Fibroblast of mammary gland (primary cell): ENCODE results near the gene TSNAXIP1.

Source experiments
- DNase-seq: peaks from one replicate; pipeline ENCODE4 v3.0.0-alpha.2; 2010; ENCODE audit warnings: low read depth
- H3K4me3 ChIP-seq: 2 replicates; pipeline ENCODE4 v1.5.1; 2011; ENCODE audit warnings: low read depth, mild to moderate bottlenecking, low read length, moderate library complexity; ENCODE audit not compliant: control insufficient read depth
- CTCF ChIP-seq: conservative IDR thresholded peaks from 2 replicates; pipeline ENCODE4 v1.5.1; 2011; ENCODE audit warnings: low read depth, low read length, inconsistent platforms; ENCODE audit not compliant: control insufficient read depth, insufficient read depth

The TSNAXIP1 gene

GRCh38 chr16:67807148-67807682 lies 526 bp downstream of the TSNAXIP1 start:
- H3K4me3 ChIP-seq, result peak overlapping the region; percentile 94
- no peak for TF ChIP-seq CTCF
- DNase-seq, result no peak

- TF ChIP-seq CTCF, result no peak
- no peak overlapping the region for H3K4me3 ChIP-seq
- DNase-seq, result no peak
Observed at GRCh38 chr16:67811899-67812298, 5.2 kb downstream of the TSNAXIP1 start.

- no peak overlapping the region for H3K4me3 ChIP-seq
- DNase-seq, result no peak
- TF ChIP-seq CTCF, result no peak
Observed at GRCh38 chr16:67814567-67814966, 7.9 kb downstream of the TSNAXIP1 start.

- no peak overlapping the region for H3K4me3 ChIP-seq
- TF ChIP-seq CTCF, result no peak
- no peak for DNase-seq
Observed at GRCh38 chr16:67820608-67821259, 14.0 kb downstream of the TSNAXIP1 start.

GRCh38 chr16:67822511-67822910 lies 15.8 kb downstream of the TSNAXIP1 start:
- no peak for DNase-seq
- no peak for TF ChIP-seq CTCF
- no peak overlapping the region for H3K4me3 ChIP-seq

GRCh38 chr16:67825119-67825518 lies 18.4 kb downstream of the TSNAXIP1 start:
- no peak for DNase-seq
- H3K4me3 ChIP-seq, result no peak overlapping the region
- no peak for TF ChIP-seq CTCF

- no peak overlapping the region for H3K4me3 ChIP-seq
Observed at GRCh38 chr16:67825906-67826305, 19.2 kb downstream of the TSNAXIP1 start.

More at GRCh38 chr16:67825906-67826305, 19.2 kb downstream of the TSNAXIP1 start:
- TF ChIP-seq CTCF, result no peak
- DNase-seq, result no peak
